Ishikawa (cell line): ENCODE results near the gene UBTD2.

Experiments
- CEBPB ChIP-seq: IDR thresholded peaks from 2 replicates; pipeline ENCODE4 v1.6.1; 2012
- CREB1 ChIP-seq: IDR thresholded peaks from 2 replicates; pipeline ENCODE4 v1.6.1; 2012; ENCODE audit warnings: low read depth
- EGR1 ChIP-seq: IDR thresholded peaks from 2 replicates; pipeline ENCODE4 v1.6.1; 2012
- NFIC ChIP-seq: IDR thresholded peaks from 2 replicates; pipeline ENCODE4 v1.6.1; 2012
- RAD21 ChIP-seq: IDR thresholded peaks from 2 replicates; pipeline ENCODE4 v1.6.1; 2012; ENCODE audit warnings: low read depth

- no peak for TF ChIP-seq EGR1
- no peak for TF ChIP-seq RAD21
- no peak for TF ChIP-seq CREB1
- no peak for TF ChIP-seq NFIC
- TF ChIP-seq CEBPB: no peak
Observed at GRCh38 chr5:172182291-172182690, 101.3 kb downstream of the UBTD2 start.
